Measurements from ENCODE around the gene FSIP1.

The FSIP1 gene

GRCh38 chr15:39685999-39686613 is 96.5 kb downstream of the FSIP1 start:
- DNase-seq = peak; percentile 57
- H3K36me3 ChIP-seq = no peaks in the 10 kb centered on the region
- H3K4me1 ChIP-seq = no peaks in the 10 kb centered on the region
- no peak overlapping the region for H3K4me3 ChIP-seq (ENCODE audit: low read depth, low read length)
- TF ChIP-seq CTCF (IDR thresholded peaks at IDR 0.05; ENCODE audit: low read depth, low read length) = peak; percentile 90
- no peaks in the 10 kb centered on the region for H3K27me3 ChIP-seq
- no peaks in the 10 kb centered on the region for H3K9me3 ChIP-seq

GRCh38 chr15:39685367-39685766 is 97.3 kb downstream of the FSIP1 start:
- Histone ChIP-seq H3K4me3 (ENCODE audit: low read depth, low read length) (no peak overlapping the region), H3K9me3 (no peaks in the 10 kb centered on the region), H3K36me3 (no peaks in the 10 kb centered on the region), H3K27me3 (no peaks in the 10 kb centered on the region), H3K4me1 (no peaks in the 10 kb centered on the region)
- no peak for DNase-seq
- TF ChIP-seq CTCF (IDR thresholded peaks at IDR 0.05; ENCODE audit: low read depth, low read length) = no peak

GRCh38 chr15:39684233-39684632 is 98.4 kb downstream of the FSIP1 start:
- no peak overlapping the region for H3K4me3 ChIP-seq (ENCODE audit: low read depth, low read length)
- no peaks in the 10 kb centered on the region for H3K36me3 ChIP-seq
- H3K27me3 ChIP-seq = no peaks in the 10 kb centered on the region
- no peaks in the 10 kb centered on the region for H3K9me3 ChIP-seq
- DNase-seq = no peak
- TF ChIP-seq CTCF (IDR thresholded peaks at IDR 0.05; ENCODE audit: low read depth, low read length) = no peak
- no peaks in the 10 kb centered on the region for H3K4me1 ChIP-seq

GRCh38 chr15:39682366-39682765 is 100.3 kb downstream of the FSIP1 start:
- TF ChIP-seq CTCF (IDR thresholded peaks at IDR 0.05; ENCODE audit: low read depth, low read length) = no peak
- no peak for DNase-seq
- no peaks in the 10 kb centered on the region for H3K4me1 ChIP-seq
- no peak overlapping the region for H3K4me3 ChIP-seq (ENCODE audit: low read depth, low read length)
- H3K27me3 ChIP-seq = no peaks in the 10 kb centered on the region
- H3K36me3 ChIP-seq = no peaks in the 10 kb centered on the region
- H3K9me3 ChIP-seq = no peaks in the 10 kb centered on the region

GRCh38 chr15:39680868-39681267 is 101.8 kb downstream of the FSIP1 start:
- Histone ChIP-seq H3K36me3 (no peaks in the 10 kb centered on the region), H3K27me3 (no peaks in the 10 kb centered on the region), H3K9me3 (no peaks in the 10 kb centered on the region), H3K4me3 (ENCODE audit: low read depth, low read length) (no peak overlapping the region), H3K4me1 (no peaks in the 10 kb centered on the region)
- no peak for TF ChIP-seq CTCF (IDR thresholded peaks at IDR 0.05; ENCODE audit: low read depth, low read length)
- no peak for DNase-seq

- Histone ChIP-seq H3K4me1 (no peaks in the 10 kb centered on the region), H3K36me3 (no peaks in the 10 kb centered on the region), H3K27me3 (no peaks in the 10 kb centered on the region), H3K4me3 (ENCODE audit: low read depth, low read length) (no peak overlapping the region), H3K9me3 (no peaks in the 10 kb centered on the region)
- DNase-seq = no peak
- no peak for TF ChIP-seq CTCF (IDR thresholded peaks at IDR 0.05; ENCODE audit: low read depth, low read length)
Observed at GRCh38 chr15:39672666-39673065, 110.0 kb downstream of the FSIP1 start.
